Thyroid gland (tissue), 4 donors: ENCODE results near the gene DPYSL3. TPM values are rescaled to one million over a fixed set of nuclear protein-coding genes. Genes with fewer than 3 reads are reported as not detected.
"Not testable (repeated sequence)": the region's sequence is repeated elsewhere in the genome, so short reads cannot be mapped to it uniquely, and the experiment has no call there.

Experiments
- DNase-seq, 2 donors: peaks; one replicate each; pipeline ENCODE4 v3.0.0-alpha.2; 2019
- H3K27ac ChIP-seq, 3 donors: fragments of 200-600 bp; sonication (generic); 1 replicate in 2 of 3; 2 replicates in 1 of 3; pipeline ENCODE4 v1.5.1; 2016 to 2019; ENCODE audit warnings: mild to moderate bottlenecking in 1 of 3, moderate library complexity in 1 of 3
- H3K27me3 ChIP-seq: fragments of 200-600 bp; sonication (generic); one replicate; pipeline ENCODE4 v1.5.1; 2019
- H3K36me3 ChIP-seq, 2 donors: fragments of 200-600 bp; sonication (generic); one replicate each; pipeline ENCODE4 v1.5.1; 2016 to 2019
- H3K4me1 ChIP-seq, 2 donors: fragments of 200-600 bp; sonication (generic); one replicate each; pipeline ENCODE4 v1.5.1; 2017 to 2019
- H3K4me3 ChIP-seq, 3 donors: fragments of 200-600 bp; sonication (generic); replicated peaks in 1 of 3; 1 replicate in 2 of 3; 2 replicates in 1 of 3; pipeline ENCODE4 v1.5.1; 2016; ENCODE audit warnings: mild to moderate bottlenecking in 1 of 3
- H3K9me3 ChIP-seq: fragments of 200-600 bp; sonication (generic); one replicate; pipeline ENCODE4 v1.5.1; 2017
- CTCF ChIP-seq, 6 experiments: fragments of 200-600 bp in 3 of 6; fragments of 450-650 bp in 3 of 6; sonication (generic) in 3 of 6; IDR thresholded peaks; one replicate each; pipeline ENCODE4 v1.5.1; 2016 to 2019; ENCODE audit warnings: antibody characterized with exemption in 6 of 6, mild to moderate bottlenecking in 2 of 6, inconsistent platforms in 1 of 6, moderate library complexity in 1 of 6
- POLR2A ChIP-seq, 2 donors: fragments of 450-650 bp; IDR thresholded peaks; one replicate each; pipeline ENCODE4 v1.6.1; 2017; ENCODE audit warnings: antibody characterized with exemption in 2 of 2, mild to moderate bottlenecking in 2 of 2, moderate library complexity in 1 of 2
- WGBS, 2 donors: methylation state at CpG; one replicate each; pipeline ENCODE4 v1.1.5; 2017; 5-methylcytosine and 5-hydroxymethylcytosine counted together
- intact Hi-C: fragments of 100-400 bp; cut with DNase I; formaldehyde crosslinking; loops from one replicate; pipeline ENCODE4 v1.15.1; 2023
- total RNA-seq, 4 donors: library from RNA; depleted of rRNA; stranded (reverse); fragments of >200 nt; gene quantifications; one replicate each; pipeline ENCODE4 v1.2.3, GENCODE V29; 2016

The DPYSL3 gene
- total RNA-seq, 4 donors from 2014 or later = 23.7 to 43.1 (median 28.0) TPM

- WGBS, 2 donors = 28% methylated on average over 7 of the region's 7 CpGs
- Histone ChIP-seq H3K4me1 (peaks cover 13 to 28% of the 10 kb centered on the region in 2 donors), H3K27me3 (no peaks in the 10 kb centered on the region), H3K9me3 (no peaks in the 10 kb centered on the region), H3K27ac (peak overlapping the region; percentile 68 to 84 (median 68)), H3K4me3 (no peak overlapping the region), H3K36me3 (no peaks in the 10 kb centered on the region)
- intact Hi-C loops = no loop called here
- TF ChIP-seq POLR2A (IDR thresholded peaks at IDR 0.05) = no peak
- no peak for TF ChIP-seq CTCF (IDR thresholded peaks at IDR 0.05)
- no peak for DNase-seq
These were observed 44.5 kb upstream of the DPYSL3 start for GRCh38 chr5:147554261-147554817.

GRCh38 chr5:147553817-147554216 is 43.9 kb upstream of the DPYSL3 start:
- H3K9me3 ChIP-seq, H3K4me3 ChIP-seq, H3K36me3 ChIP-seq, H3K27me3 ChIP-seq, intact Hi-C loops: not testable (repeated sequence)
- DNase-seq = peak; percentile 45 to 50
- WGBS, 2 donors = 20 to 32% methylated on average over 5 of the region's 5 CpGs
- H3K27ac ChIP-seq = peak overlapping the region; percentile 68 to 84 (median 68)
- peaks cover 13 to 28% of the 10 kb centered on the region in 2 donors for H3K4me1 ChIP-seq

GRCh38 chr5:147552897-147553296 is 43.0 kb upstream of the DPYSL3 start:
- Histone ChIP-seq H3K9me3 (no peaks in the 10 kb centered on the region), H3K27me3 (no peaks in the 10 kb centered on the region), H3K36me3 (no peaks in the 10 kb centered on the region), H3K4me3 (no peak overlapping the region), H3K4me1 (peaks cover 13 to 28% of the 10 kb centered on the region in 2 donors), H3K27ac (peak overlapping the region in 1 of 3 donors; percentile 84)
- no peak for DNase-seq
- 77% methylated on average over 4 of the region's 4 CpGs for WGBS, 2 donors
- TF ChIP-seq POLR2A (IDR thresholded peaks at IDR 0.05) (no peak), CTCF (IDR thresholded peaks at IDR 0.05) (no peak)
- intact Hi-C loops = no loop called here

GRCh38 chr5:147551677-147552076 is 41.8 kb upstream of the DPYSL3 start:
- DNase-seq = peak; percentile 37 to 40
- Histone ChIP-seq H3K4me1 (peaks cover 13 to 28% of the 10 kb centered on the region in 2 donors), H3K27me3 (no peaks in the 10 kb centered on the region), H3K4me3 (no peak overlapping the region), H3K9me3 (no peaks in the 10 kb centered on the region), H3K27ac (peak overlapping the region in 2 of 3 donors; percentile 34 to 36), H3K36me3 (no peaks in the 10 kb centered on the region)
- WGBS, 2 donors = 3 to 19% methylated on average over 1 of the region's 1 CpG
- no peak for TF ChIP-seq POLR2A (IDR thresholded peaks at IDR 0.05)
- TF ChIP-seq CTCF (IDR thresholded peaks at IDR 0.05) = no peak
- intact Hi-C loops = no loop called here

- Histone ChIP-seq H3K4me1 (peaks cover 0 to 13% of the 10 kb centered on the region in 2 donors), H3K27me3 (no peaks in the 10 kb centered on the region), H3K9me3 (no peaks in the 10 kb centered on the region), H3K36me3 (no peaks in the 10 kb centered on the region), H3K27ac (no peak overlapping the region), H3K4me3 (no peak overlapping the region)
- WGBS, 2 donors = 61 to 71% methylated on average over 3 of the region's 3 CpGs
- DNase-seq = no peak
- TF ChIP-seq POLR2A (IDR thresholded peaks at IDR 0.05) (no peak), CTCF (IDR thresholded peaks at IDR 0.05) (no peak)
- intact Hi-C loops = no loop called here
These were observed 37.9 kb upstream of the DPYSL3 start for GRCh38 chr5:147547730-147548129.
